Measurements from ENCODE around the gene ALDH1L1.

GRCh38 chr3:126054870-126055269 is 125.5 kb downstream of the ALDH1L1 start:
- TF ChIP-seq CTCF (IDR thresholded peaks at IDR 0.05) (no peak), POLR2A (IDR thresholded peaks at IDR 0.05) (no peak)
